Activated B cell treated with CpG ODN at 0.5 μM for 24 hours (primary cell): ENCODE data around the gene SLC41A1. TPM values are rescaled to one million over a fixed set of nuclear protein-coding genes. Genes with fewer than 3 reads are reported as not detected.

Source experiments
- ATAC-seq: fragments of 200-7000 bp; cut with Tn5 transposase; one replicate; pipeline ENCODE4 v1.10.0; 2021; ENCODE audit warnings: low read depth, mild to moderate bottlenecking, moderate library complexity
- CTCF ChIA-PET: fragments of 350-600 bp; sonication (Branson Sonifier 250); formaldehyde crosslinking; loops from one replicate; lab custom pipeline; 2021; ENCODE audit warnings: antibody characterized with exemption; lab: Charles Lee
- POLR2A ChIA-PET: fragments of 350-600 bp; sonication (Branson Sonifier 250); formaldehyde crosslinking; loops from one replicate; lab custom pipeline; 2021; ENCODE audit warnings: antibody characterized with exemption; lab: Charles Lee
- DNase-seq: peaks from one replicate; pipeline ENCODE4 v3.0.0; 2022
- H3K27ac Mint-ChIP-seq: one replicate; pipeline ENCODE4 v1.8.0; 2020; ENCODE audit warnings: mixed read lengths
- H3K27me3 Mint-ChIP-seq: one replicate; pipeline ENCODE4 v1.8.0; 2021; ENCODE audit warnings: mixed read lengths
- H3K36me3 Mint-ChIP-seq: one replicate; pipeline ENCODE4 v1.8.0; 2021; ENCODE audit warnings: low read depth, mixed read lengths
- H3K4me1 Mint-ChIP-seq: one replicate; pipeline ENCODE4 v1.8.0; 2021; ENCODE audit warnings: mixed read lengths
- H3K4me3 Mint-ChIP-seq: one replicate; pipeline ENCODE4 v1.8.0; 2020; ENCODE audit warnings: mild to moderate bottlenecking, mixed read lengths
- H3K9me3 Mint-ChIP-seq: one replicate; pipeline ENCODE4 v1.8.0; 2020; ENCODE audit warnings: mixed read lengths
- CTCF ChIP-seq: fragments of 200-600 bp; IDR thresholded peaks from one replicate; pipeline ENCODE4 v1.8.0; 2022; ENCODE audit warnings: antibody characterized with exemption, mild to moderate bottlenecking
- intact Hi-C: fragments of 100-400 bp; cut with micrococcal nuclease; formaldehyde crosslinking; loops from one replicate; pipeline ENCODE4 v1.15.1; 2024
- total RNA-seq: library from RNA; stranded (reverse); gene quantifications from 2 replicates; pipeline ENCODE4 v1.2.3, GENCODE V29; 2022

Gene SLC41A1
- total RNA-seq, 1 donor from 2014 or later, result 32.4 TPM

GRCh38 chr1:205780335-205780734 lies 32.7 kb downstream of the SLC41A1 start:
- Mint-ChIP-seq H3K36me3 (peaks cover 5% of the 10 kb centered on the region), H3K27me3 (no peaks in the 10 kb centered on the region), H3K4me1 (peaks cover 31% of the 10 kb centered on the region), H3K4me3 (no peak overlapping the region), H3K9me3 (no peaks in the 10 kb centered on the region), H3K27ac (no peak overlapping the region)
- no peak for TF ChIP-seq CTCF
- DNase-seq (no peak), ATAC-seq (no peak)
- intact Hi-C loops, result no loop called here
- ChIA-PET POLR2A (interaction anchor here (0.7 kb wide), 2 partner anchors 31 to 219 kb away, joined by 6 to 8 read pairs; no protein-coding TSS in a partner anchor), CTCF (no interaction called here)

GRCh38 chr1:205777994-205778393 lies 35.0 kb downstream of the SLC41A1 start:
- intact Hi-C loops, result loop anchor here (10.0 kb wide), 2 partner anchors 53 to 1147 kb away; partner anchors contain the start of gene FCMR

GRCh38 chr1:205775717-205776056 lies 37.3 kb downstream of the SLC41A1 start:
- H3K9me3 Mint-ChIP-seq, result no peaks in the 10 kb centered on the region
- H3K36me3 Mint-ChIP-seq, result peaks cover 43% of the 10 kb centered on the region
- intact Hi-C loops, result loop anchor here (1.0 to 10.0 kb wide), 10 partner anchors 17 to 1149 kb away; partner anchors contain the start of genes FCMR, NUCKS1 and SLC41A1
- CTCF ChIA-PET, result interaction anchor here (0.6 to 2.4 kb wide), 7 partner anchors 16 to 202 kb away, joined by 3 to 12 read pairs (median 5); no protein-coding TSS in a partner anchor
- no peaks in the 10 kb centered on the region for H3K27me3 Mint-ChIP-seq
- TF ChIP-seq CTCF, result no peak
- no peak for ATAC-seq
- peak overlapping the region; percentile 93 for H3K4me3 Mint-ChIP-seq
- no peak for DNase-seq
- POLR2A ChIA-PET, result interaction anchor here (1.0 to 6.5 kb wide), 18 partner anchors 10 to 276 kb away, joined by 4 to 162 read pairs (median 9); partner anchors contain the start of genes NUCKS1, PM20D1, RHEX and SLC41A1
- H3K27ac Mint-ChIP-seq, result peak overlapping the region; percentile 98
- H3K4me1 Mint-ChIP-seq, result peaks cover 61% of the 10 kb centered on the region

More at GRCh38 chr1:205777994-205778393, 35.0 kb downstream of the SLC41A1 start:
- H3K4me1 Mint-ChIP-seq, result peaks cover 41% of the 10 kb centered on the region
- no peak for DNase-seq
- TF ChIP-seq CTCF, result no peak
- H3K9me3 Mint-ChIP-seq, result no peaks in the 10 kb centered on the region
- ChIA-PET POLR2A (interaction anchor here (0.5 to 0.9 kb wide), 2 partner anchors 10 to 473 kb away, joined by 3 to 4 read pairs; no protein-coding TSS in a partner anchor), CTCF (interaction anchor here (1.2 to 1.8 kb wide), 3 partner anchors 9 to 200 kb away, joined by 3 to 6 read pairs (median 4); no protein-coding TSS in a partner anchor)
- no peak overlapping the region for H3K27ac Mint-ChIP-seq
- H3K36me3 Mint-ChIP-seq, result peaks cover 25% of the 10 kb centered on the region
- ATAC-seq, result no peak
- H3K4me3 Mint-ChIP-seq, result peak overlapping the region; percentile 32
- H3K27me3 Mint-ChIP-seq, result no peaks in the 10 kb centered on the region

- H3K4me1 Mint-ChIP-seq, result peaks cover 66% of the 10 kb centered on the region
- ChIA-PET CTCF (interaction anchor here (0.6 to 2.4 kb wide), 8 partner anchors 17 to 202 kb away, joined by 3 to 12 read pairs (median 4); no protein-coding TSS in a partner anchor), POLR2A (interaction anchor here (0.6 to 6.5 kb wide), 32 partner anchors 9 to 454 kb away, joined by 3 to 162 read pairs (median 6); partner anchors contain the start of genes NUAK2, NUCKS1, PM20D1 and RHEX)
- peak within 1 kb of the TSS; percentile 98 for H3K27ac Mint-ChIP-seq
- intact Hi-C loops, result loop anchor here (1.0 to 10.0 kb wide), 10 partner anchors 17 to 1150 kb away; partner anchors contain the start of genes FCMR, NUCKS1 and SLC41A1
- no peaks in the 10 kb centered on the region for H3K27me3 Mint-ChIP-seq
- peaks cover 48% of the 10 kb centered on the region for H3K36me3 Mint-ChIP-seq
- H3K4me3 Mint-ChIP-seq, result peak within 1 kb of the TSS; percentile 93
- no peak for TF ChIP-seq CTCF
- DNase-seq (peak; percentile 79), ATAC-seq (peak; percentile 76)
- H3K9me3 Mint-ChIP-seq, result no peaks in the 10 kb centered on the region
These were observed 37.8 kb downstream of the SLC41A1 start, which contains the start of gene RAB29 for GRCh38 chr1:205775015-205775716. Gene RAB29 (minus strand): TSS chr1:205775482. CDS start chr1:205774956, 526 bp downstream.
